Measurements from ENCODE around the gene FABP2.
"Not testable (repeated sequence)": the region's sequence is repeated elsewhere in the genome, so short reads cannot be mapped to it uniquely, and the experiment has no call there.

DNA sequence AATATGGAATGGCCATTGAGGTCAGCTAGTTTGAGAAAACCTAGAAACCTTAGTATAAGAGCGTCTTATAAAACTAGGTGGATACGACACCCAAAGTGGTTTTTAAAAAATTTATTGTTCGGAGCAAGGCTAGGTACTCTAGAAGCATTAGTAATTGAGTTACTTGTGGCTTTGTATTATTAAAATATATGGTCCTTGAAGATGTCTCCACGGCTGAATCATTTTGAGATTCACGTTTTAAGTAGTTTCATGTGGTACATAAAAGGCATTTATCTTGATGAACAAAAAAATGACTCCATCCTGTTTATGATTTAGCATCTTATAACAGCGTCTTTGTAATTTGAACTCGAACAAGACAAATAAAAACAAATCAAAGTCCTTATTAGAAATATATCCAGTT, 44.9 kb upstream of the FABP2 start:
- not testable (repeated sequence) for TF ChIP-seq CTCF, POLR2A (IDR thresholded peaks at IDR 0.05)
